ENCODE results near the gene HRC. TPM values are rescaled to one million over a fixed set of nuclear protein-coding genes. Genes with fewer than 3 reads are reported as not detected.
"Not testable (repeated sequence)": the region's sequence is repeated elsewhere in the genome, so short reads cannot be mapped to it uniquely, and the experiment has no call there.

The HRC gene
- total RNA-seq, 1 donor from 2014 or later = not detected

DNA sequence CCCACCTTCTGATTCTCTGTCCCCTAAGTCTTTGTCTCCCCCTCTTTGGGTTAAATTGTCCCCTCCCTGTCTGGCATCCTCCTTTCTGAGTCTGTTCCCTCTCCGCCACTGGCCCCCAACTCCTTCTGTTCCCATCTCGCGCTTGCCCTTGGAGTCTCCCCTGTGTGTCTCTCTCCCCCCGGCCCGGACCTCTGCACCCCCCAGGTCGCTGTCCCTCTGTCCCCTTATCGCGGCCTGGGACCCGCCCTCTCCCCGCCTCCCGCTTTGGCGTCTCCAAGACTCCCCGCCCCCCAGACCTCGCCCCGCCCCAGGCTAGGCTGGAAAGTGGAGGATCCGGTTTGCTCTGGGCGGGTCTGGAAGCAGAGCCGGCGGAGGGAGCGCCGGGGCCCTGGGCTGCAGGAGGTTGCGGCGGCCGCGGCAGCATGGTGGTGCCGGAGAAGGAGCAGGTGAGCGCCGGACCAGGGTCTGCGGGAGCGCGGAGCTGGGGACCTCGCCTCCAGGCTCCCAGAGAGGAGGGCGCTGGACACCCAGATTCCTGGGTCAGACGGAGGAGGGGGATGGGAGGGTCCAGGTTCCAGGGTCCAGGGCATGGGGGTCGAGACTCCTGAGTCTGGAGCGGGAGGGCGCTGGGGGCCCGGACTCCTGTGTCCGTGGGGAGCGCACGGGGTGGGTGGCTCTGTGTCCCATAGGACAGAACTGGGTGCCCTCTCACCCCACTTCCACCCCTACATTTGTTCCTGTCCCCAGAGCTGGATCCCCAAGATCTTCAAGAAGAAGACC lies 2.4 kb upstream of the HRC start, which contains the start of gene TRPM4:
Gene TRPM4, plus strand, starts transcription at position 348 of the 780 bp plus-strand sequence. Its CDS starts 75 bp downstream, at position 423.
- DNase-seq = peak; percentile 84

DNA sequence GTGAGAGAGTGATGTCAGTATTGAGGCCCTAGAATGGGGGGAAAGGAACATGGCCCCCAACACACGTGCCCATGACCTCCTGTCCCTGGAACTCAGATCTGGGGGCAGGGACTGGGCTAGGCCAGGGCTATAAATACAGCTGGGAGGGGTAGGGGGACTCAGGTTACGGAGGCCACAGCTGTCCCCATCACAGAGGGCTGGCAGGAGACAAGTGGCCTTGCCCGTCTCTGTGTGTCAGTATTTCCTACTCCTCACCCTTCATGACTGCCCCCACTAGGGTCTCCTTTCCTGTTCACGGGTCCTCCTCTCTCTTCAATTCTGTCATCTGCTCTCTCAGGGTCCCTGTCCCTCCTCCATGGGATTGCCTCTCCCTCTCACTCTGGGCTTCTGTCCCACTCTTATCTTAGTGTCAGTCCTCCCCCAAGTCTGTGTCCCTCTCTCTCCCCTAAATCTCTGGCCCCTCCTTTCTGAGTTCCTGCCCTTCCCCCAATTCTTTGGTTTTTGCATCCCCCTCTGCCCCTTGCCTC lies 687 bp upstream of the HRC start:
- no peak for DNase-seq

- DNase-seq = no peak
Observed at GRCh38 chr19:49154279-49154678, 917 bp downstream of the HRC start.

- no peak for DNase-seq
Observed at GRCh38 chr19:49153167-49153809, 1.9 kb downstream of the HRC start.

DNA sequence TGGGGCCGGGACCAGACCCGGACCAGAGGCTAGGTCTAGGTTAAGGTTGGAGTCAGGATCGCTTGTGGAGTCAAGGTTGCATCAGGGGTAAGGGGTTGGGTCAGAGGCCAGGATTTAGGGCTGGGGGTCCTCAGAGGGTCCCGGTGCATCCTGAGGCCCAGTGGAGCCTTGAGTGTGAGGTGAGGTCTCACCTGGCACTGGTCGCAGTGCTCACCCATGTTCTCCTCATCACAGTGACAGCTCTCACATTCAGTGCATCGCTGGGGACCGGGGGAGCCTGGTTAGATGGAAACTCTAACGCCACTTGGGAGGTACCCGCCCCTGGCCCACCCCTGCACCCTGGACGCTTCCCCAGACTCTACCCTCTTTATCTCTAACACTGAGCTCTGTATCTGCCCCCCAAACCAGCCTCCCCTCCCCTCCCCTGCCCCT lies 3.1 kb downstream of the HRC start:
- DNase-seq = no peak

DNA sequence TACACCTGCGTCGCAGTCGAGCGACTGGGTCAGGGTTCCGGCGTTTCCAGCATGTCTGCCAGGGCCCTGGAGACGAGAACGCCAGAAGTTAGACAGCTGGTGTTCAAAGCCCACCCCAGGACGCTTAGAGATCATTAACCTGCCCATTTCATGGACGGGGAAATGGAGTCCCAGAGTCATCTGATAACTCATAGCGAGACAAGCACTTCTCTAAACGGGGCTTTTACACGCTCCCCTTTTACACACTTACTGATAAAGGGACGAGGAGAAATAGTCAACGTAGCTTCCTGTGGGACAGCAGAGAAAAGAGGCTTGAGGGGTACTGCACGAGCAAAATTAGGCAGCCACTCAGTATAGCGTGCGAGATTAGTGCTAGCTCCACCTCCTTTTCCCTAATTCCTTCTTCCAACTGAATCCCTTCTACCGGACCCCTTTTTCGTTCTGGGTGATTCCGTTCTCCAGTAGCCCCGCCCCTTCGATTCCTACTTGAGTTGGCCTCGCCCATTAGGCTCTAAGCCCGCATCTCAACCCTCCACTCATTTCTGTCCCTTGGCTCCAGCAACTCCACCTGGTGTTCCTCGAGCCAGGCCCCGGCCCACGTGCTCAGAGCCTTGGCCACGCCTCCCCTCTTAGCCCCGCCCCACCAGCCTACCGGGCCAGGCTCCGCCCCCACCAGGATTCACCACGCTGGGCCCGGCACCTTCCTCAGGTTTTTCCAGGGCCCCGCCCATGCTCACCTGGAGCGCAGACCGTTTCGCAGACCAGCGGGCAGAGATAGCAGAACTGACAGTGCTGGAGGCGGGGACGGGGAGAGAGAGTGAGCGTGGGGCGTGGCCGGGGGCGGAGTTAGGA lies 3.7 kb downstream of the HRC start:
- DNase-seq = peak; percentile 51

- DNase-seq = no peak
Observed at GRCh38 chr19:49150944-49151243, 4.3 kb downstream of the HRC start.

- DNase-seq = peak; percentile 83
Observed at GRCh38 chr19:49150106-49150943, 4.9 kb downstream of the HRC start.

DNA sequence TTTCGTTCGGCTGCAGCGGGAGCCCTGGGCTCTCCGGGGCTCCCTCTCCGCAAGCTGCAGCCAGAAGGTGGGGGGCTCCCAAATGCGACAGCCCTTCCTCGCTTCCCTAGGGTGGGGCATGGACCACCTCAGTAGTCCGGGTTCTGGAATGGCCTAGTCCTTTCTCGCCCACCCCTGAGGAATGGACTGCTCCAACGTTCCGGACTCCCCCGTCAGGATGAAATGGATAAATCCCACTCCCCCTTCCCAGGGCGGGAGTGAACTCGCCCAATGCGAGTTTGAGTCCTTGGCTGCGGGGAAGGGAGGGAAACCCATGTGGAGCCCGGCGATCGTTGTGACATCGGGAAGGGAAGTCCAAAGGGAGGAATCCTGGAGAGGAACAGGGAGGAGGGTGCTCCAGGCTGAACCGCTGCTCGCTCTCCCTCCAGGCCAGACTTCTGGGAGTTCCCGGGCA lies 5.5 kb downstream of the HRC start:
- DNase-seq = peak; percentile 88

DNA sequence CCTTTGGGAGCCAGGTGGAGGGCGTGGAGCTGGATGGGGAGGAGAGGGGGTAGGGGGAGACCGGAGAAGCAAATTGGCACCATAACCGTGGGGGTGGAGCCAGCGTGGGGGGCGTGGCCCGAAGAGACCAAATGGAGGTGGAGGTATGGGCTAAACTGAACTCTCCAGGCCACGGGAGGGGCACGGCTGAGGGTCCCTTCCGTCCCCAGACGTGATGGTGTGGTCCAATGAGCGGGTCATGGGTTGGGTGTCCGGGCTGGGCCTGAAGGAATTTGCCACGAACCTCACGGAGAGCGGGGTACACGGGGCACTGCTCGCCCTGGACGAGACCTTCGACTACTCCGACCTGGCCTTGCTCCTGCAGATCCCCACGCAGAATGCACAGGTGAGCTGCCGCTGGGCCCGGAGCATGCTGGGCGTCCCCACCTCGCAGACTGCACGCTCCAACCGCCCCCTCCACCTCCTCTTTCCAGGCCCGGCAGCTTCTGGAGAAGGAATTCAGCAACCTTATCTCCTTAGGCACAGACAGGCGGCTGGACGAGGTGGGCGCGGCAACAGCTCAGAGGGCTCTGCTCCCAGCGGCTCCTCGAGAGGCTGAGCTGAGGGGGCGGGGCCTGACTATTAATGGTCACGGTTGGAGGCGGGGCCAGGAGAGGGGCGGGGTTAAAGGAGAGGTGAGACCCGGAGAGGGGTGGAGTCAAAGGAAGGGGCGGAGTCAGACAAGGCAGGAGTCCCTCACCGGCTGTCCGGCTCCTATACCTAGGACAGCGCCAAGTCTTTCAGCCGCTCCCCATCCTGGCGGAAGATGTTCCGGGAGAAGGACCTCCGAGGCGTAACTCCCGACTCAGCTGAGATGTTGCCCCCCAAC lies 6.2 kb downstream of the HRC start:
- peak; percentile 94 for DNase-seq

DNA sequence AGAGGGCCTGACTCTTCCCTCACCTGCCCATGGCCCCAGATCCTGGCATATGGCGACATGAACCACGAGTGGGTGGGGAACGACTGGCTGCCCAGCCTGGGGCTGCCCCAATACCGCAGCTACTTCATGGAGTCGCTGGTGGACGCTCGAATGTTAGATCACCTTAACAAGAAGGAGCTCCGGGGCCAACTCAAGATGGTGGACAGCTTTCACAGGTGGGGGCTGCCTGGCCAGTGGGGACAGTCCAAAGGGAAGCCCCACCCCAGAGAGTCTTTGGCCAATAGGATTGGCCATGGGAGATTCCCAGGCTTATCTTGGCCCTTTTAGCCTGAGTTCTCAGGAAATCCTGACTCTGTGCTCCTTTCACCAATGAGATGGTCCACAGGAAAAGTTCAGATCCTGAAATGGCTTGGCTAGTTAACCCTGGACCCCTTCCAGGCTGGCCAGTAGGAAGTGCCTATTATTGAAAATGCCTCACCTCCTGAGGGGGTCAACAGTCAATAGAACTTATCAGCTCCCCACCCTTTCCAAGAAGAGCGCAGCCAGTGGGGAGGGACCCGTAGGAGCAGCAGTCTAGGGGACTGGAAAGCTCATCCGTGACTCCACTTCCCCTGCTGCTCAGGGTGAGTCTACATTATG lies 7.0 kb downstream of the HRC start:
- DNase-seq = peak; percentile 89

- not testable (repeated sequence) for DNase-seq
Observed at GRCh38 chr19:49146408-49146770, 8.8 kb downstream of the HRC start.

DNA sequence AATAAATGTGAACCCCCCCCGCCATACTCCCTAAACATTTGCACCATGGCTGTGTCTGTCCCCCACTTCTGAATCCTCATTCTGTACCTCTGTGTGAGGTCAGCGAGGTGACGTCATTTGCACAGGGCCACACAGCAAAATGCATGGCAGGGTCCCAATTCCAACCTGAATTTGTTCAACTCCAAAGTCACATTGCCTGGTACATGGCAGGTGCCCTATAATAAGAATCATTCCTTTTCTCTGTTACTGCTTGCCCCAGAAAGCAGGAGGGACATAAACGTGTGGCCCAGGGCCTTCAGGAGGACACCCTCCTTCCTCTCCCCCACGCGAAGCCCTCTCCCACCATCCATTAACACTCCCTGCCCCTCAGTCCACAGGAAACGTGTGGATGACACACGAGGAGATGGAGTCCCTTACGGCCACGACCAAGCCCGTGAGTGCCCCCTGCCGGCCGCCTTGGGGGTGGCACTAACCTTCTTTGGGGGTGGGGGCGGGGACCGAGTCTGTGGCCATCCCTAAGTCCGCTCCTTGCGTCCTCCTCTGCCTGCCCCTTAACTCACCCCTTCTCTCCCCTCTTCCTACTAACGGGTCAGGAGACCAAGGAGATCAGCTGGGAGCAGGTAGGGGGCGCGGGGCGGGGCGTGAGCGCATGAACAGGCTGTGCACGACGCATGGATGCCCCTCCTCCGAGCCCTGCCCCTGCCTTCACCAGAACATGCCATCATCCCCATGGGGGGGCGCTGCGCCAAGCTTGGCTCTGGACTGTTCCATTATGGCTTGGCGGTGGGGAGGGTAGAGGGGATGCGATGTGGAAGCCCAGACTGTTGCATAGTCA lies 9.4 kb downstream of the HRC start:
- DNase-seq = peak; percentile 80

- DNase-seq = peak; percentile 94
Observed at GRCh38 chr19:49142866-49143335, 12.3 kb downstream of the HRC start.

DNA sequence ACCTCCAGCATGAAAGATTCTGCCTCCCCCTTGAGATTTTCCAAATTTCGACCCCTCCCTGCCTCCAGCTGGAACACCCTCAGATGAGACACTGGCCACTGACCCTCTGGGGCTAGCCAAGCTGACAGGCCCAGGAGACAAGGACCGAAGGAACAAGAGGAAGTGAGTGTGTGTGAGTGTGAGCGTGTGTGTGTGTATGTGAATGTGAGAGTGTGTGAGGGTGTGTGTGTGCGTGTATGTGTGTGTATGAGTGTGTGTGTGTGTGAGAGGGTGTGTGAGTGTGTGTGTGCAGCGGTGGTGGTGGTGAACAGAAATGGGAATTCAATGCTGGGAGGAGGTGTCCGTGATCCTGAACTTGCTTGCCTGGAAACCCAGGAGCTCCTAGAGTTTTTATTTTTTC lies 13.8 kb downstream of the HRC start:
- no peak for DNase-seq

GRCh38 chr19:49140951-49141350 lies 14.2 kb downstream of the HRC start:
- DNase-seq = no peak

DNA sequence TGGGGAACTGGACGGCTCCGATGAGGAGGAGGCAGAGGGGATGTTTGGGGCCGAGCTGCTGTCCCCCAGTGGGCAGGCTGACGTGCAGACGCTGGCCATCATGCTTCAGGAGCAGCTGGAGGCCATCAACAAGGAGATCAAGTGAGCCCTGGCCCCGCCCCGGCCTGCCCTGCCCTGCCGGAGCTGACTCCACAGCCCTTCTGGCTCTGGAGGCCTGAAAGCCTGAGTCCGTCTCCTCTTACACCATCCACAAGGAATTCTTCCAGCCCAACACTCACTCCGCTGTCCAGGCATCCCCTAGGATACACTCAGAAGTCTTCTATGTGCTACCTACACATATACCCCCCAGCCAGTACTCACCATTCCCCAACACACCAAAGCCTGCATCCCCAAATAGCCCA lies 18.4 kb downstream of the HRC start:
- no peak for DNase-seq

DNA sequence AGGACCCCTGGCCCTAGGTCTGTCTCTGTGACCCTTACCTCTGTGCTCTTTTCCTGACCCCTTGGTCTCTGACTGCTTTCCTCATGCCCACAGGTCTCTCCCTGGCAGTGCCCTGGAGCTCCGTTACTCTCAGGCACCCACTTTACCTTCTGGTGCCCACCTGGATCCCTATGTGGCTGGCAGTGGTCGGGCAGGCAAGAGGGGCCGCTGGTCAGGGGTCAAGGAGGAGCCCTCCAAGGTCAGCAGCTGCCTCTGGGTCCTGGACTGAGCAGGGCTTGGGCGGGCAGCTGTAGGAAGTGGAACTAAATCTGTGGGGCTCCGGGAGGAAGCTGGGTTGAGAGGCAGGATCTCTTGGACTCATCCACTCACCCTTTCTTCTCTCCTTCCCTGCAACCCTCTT lies 19.5 kb downstream of the HRC start:
- no peak for DNase-seq

- DNase-seq = peak; percentile 43
Observed at GRCh38 chr19:49133621-49134454, 21.4 kb downstream of the HRC start.
